Epithelial cell of prostate (primary cell): ENCODE measurements around the gene DTD1.

Source experiments
- DNase-seq: peaks from one replicate; pipeline ENCODE4 v3.0.0-alpha.2; 2011; ENCODE audit warnings: low read depth, low spot score
- H3K27ac ChIP-seq: fragments of 450-650 bp; 2 replicates; pipeline ENCODE4 v1.5.1; 2017; ENCODE audit warnings: mild to moderate bottlenecking

The DTD1 gene

DNA sequence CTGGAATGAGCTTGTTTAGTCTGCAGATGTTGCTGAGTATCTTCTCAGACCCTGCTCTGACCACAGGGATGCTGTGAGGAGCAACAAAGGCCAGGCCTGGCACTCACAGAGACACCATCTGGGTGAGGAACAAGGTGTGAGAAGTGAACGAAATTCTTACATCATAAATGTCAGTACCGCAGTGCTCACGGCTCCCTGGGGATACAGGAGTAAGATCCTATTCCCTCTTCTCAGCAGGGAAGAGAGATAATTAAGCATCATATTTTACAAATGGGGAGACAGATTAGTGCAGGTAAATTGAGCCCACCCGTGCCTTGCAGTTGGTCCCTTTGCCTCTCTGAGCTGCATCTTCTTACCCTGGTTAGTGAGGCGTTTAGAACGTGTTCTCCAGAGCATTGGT, 106.2 kb downstream of the DTD1 start:
- no peak for DNase-seq
- no peak overlapping the region for H3K27ac ChIP-seq

DNA sequence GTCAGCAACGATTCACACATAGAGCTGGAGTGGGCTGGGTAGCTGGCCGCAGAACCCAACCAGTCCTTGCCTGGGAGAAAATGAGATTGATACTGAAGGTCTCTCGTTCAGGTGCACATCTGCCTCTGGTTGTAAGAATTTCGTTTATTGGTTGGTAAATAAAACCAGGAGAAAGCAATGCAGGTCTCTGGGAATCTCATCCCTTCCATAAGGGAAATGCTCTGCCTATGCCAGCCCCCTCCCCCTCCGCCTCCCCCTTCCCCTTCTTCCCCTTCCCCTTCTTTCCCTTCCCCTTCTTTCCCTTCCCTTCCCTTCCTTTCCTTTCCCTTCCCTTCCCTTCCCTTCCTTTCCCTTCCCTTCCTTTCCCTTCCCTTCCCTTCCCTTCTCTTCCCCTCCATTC, 107.3 kb downstream of the DTD1 start:
- no peak for DNase-seq
- H3K27ac ChIP-seq = no peak overlapping the region

DNA sequence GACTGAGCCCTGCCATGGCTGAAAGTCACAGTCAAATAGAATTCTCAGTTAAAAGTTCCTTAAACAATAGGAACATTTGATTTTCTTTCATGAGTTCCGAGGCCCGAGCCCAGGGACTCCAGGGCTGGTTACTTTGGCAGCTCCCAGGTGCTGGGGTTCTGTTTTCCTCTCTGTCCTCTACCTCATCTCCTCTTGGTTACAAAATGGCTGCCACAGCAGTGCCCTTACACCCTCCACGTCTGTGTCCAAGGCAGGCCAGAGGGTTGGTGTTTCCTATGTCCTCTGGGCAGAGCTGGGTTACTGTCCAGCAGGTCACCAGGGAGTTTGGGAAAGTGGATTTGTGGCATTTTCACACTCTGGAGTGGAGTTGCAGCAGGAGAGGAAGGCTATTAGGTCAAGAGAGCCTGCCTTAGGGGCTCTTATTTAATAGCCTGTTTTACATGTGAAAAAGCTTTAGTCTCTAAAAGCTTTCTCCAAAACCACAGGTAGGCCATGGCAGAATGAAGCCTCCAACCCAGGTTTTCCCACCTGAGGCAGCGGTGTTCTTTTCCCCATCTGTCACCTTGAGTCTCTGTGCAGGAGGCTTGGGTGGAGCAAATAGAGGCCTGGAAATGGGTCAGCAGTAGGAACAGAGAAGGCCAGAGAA, 111.0 kb downstream of the DTD1 start:
- DNase-seq = no peak
- H3K27ac ChIP-seq = no peak overlapping the region

DNA sequence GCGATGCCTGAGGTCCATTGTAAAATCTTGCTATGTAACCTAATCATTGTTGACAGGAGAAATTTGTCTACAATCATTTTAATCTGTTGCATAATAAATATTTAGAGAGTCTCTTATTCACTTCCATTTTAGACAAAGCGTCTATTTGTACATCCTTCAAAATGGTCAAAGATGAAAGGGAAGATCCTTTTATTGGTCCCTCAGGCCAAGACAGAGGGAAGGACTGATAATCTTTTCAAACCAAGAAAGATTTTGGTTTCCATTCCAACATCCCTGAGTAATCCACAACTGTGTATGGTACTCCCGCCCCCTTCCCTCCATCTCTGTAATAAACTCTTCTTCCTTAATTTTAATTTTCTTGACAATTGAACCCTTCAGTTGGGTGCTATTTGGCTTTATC, 114.1 kb downstream of the DTD1 start:
- H3K27ac ChIP-seq = no peak overlapping the region
- no peak for DNase-seq

DNA sequence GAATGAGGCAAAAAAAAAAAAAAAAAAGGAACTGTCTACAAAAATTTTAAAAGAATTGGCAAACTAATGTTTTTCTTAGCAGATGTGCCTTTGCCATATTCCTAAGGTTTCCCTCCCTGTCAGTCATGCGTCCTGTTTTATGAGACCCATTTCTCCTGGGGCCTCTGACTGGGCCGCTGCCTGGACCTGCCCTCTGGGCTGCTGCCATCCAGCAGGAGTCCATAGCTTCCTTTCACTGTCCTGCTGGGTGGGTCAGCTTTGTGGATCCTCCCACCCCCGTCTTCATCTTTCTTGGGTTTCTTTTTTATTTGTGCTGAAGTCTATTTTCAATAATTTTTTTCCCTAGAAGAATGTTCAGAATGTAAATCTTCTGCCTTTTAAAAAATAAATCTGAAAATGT, 114.9 kb downstream of the DTD1 start:
- H3K27ac ChIP-seq = no peak overlapping the region
- DNase-seq = no peak

DNA sequence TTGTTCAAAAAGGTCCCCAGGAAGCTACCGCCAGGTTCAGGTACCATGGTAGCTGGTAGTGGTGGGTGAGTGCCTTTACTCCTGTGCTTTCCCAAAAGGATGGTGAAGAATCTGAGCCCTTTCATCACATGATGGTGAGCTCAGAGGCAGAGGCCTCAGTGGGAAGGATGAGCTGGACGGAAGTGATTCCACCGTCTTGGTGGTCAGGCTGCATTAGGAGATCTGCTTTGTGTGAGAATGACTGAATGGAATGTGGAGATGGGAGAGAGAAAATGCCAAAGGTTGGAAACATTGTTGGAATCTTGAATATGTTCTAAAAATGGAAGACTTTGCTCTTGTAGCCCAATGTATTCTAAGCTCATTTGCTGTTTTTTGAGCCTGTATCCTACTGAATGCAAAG, 117.6 kb downstream of the DTD1 start:
- H3K27ac ChIP-seq = no peak overlapping the region
- DNase-seq = no peak

DNA sequence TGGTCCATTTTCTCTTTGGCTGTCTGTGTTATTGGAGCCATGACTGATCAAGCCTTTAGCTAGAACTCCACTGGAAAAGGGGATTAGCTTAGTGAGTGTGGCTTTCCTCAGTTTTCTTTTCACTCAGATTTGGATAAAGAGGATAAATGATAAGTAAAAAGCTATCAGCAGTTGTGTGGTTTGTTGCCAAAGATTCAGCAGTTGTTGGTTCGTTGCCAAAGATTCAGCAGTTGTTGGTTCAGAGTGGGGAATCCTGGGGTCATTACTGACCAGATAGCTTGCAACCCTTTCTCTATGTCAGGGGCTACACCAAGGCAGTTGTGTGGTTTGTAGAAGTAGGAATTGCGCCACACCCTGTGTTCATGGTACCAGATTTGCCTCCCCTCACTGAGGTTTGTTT, 118.1 kb downstream of the DTD1 start:
- DNase-seq = no peak
- no peak overlapping the region for H3K27ac ChIP-seq

DNA sequence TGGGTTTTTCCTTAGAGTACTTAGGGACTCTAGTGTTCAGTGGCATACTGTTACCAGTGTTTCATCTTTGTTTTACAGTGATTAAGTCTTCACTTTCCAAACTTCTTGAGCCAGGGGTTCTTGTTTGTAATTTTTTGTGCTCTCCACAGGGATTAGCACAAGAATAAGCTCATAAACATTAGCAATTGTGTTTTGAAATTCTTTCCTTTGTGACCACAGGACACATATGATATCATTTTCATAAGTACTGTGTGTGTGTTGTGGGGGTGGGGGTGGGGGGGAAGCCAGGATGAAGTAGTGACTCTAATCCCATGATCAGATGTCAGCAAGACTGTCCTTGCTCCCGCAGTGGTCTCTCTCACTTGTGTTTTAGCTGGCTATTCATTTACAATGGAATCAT, 124.3 kb downstream of the DTD1 start:
- H3K27ac ChIP-seq = no peak overlapping the region
- DNase-seq = no peak

DNA sequence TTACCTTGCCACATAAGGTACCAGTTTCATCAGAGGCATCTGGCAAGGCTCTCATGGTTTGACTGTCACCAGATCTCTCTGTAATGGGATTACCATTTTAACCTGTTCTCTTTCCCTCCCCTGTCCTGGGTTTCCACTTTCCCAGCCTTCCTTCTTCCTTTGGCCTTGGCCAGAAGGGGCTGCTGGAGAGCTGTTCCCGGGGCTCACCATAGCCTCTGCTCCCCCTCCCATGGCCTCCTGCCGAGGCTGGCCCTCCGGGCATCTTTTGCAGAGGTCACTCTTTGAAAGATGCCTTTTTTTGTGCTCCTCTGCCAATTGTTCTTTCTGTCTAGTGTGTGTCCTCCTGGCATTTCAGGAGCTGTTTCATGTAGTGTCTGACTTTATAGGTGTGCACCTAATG, 125.0 kb downstream of the DTD1 start:
- H3K27ac ChIP-seq = no peak overlapping the region
- no peak for DNase-seq

DNA sequence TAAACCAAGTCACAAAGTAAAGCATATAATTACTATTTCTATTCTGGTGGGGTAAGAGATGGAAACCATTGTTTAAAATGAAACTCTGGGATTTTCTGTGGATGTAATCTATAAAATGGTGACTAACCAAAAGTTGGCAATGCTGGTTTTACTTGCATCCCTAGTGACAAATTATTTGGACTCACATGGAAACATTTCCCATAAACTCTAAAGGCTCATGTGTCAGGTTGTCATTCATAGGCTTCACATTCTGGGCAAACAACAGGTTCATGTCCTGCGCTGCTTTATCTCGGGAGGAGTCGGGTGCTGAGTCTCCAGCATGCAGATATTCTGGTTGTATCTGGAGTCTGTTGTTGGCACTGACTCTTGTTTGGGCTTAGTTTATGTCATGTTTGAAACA, 127.7 kb downstream of the DTD1 start:
- DNase-seq = no peak
- H3K27ac ChIP-seq = no peak overlapping the region

DNA sequence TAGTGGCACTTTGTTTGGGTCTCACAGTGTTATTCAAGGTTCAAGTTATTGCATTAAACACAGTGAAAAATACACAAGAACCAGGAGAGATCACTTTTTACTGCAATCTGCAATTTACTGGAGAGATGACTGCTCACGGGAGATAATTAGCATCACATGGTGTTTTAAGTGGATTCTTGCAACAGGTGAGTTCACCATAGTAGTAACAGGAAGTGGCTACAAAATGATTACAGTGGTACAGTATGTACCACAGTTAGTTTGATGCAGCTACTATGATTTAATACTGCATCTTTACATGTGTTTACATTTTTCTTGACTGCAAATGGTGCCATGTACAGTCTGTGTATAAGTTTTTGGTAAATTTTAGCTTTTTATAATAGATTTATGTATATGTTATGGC, 129.2 kb downstream of the DTD1 start:
- DNase-seq = no peak
- no peak overlapping the region for H3K27ac ChIP-seq

DNA sequence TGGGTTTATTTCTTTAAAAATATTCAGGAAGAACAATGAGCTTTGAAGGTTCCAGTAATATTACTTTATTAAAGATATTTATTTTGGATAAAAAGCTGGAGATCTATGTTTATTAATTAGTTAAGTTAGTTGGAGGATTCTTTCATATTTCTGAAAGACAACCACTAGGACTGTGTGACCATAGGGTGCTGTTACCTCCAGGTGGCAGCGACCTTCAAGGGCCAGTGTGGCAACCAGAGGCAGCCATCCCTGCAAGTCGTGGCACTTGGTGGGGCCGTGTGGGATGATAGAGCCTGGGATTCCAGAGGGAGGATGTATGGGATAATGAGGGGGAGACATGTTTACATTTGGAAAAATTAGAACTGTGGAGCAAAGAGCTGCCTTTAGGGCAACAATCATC, 130.3 kb downstream of the DTD1 start:
- H3K27ac ChIP-seq = no peak overlapping the region
- no peak for DNase-seq

DNA sequence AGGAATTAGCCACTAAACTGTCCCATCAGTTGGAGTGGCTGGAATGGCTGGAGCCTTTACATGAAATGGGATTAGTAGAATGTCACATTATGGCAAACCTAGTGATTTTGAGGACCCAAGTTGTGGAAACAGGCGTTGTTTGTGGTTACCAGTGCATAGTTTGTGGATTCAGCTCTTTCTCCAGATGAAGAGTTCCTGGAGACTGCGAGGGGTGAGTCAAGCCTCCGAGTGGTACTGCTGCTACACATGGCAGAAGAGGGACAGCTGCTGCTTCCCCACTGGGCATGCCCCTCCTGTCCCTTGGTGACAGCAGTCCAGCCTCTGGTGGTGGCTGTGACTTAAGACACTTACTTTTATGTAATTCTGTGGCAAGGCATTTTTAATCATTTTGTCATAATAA, 131.6 kb downstream of the DTD1 start:
- DNase-seq = no peak
- no peak overlapping the region for H3K27ac ChIP-seq

DNA sequence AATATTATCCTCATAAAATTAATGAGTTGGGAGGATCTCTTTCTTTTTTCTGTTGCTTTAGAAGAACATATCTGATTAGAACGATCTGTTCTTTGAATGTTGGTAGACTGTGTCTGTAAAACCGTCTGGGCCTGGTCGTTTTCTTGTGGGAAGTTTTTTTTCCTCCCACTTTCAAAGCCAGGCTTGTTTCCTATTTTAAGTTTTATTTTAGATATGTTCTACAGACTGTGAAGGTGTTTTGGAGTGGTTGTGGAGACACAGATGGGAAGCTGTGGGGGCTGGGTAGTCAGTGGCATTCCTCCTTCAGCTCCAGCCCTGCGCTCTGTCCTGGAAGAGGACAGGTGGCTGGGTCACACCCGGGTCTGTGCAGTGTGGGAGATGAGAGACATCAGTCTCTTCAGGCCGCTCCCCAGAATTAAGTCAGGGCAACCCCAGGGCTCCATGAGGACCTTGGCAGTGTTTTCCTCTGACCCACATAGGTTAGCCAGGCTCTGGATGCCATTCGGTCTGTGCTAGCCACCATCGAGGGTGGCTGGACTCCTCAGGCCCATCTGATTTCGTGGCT, 133.8 kb downstream of the DTD1 start:
- H3K27ac ChIP-seq = no peak overlapping the region

DNA sequence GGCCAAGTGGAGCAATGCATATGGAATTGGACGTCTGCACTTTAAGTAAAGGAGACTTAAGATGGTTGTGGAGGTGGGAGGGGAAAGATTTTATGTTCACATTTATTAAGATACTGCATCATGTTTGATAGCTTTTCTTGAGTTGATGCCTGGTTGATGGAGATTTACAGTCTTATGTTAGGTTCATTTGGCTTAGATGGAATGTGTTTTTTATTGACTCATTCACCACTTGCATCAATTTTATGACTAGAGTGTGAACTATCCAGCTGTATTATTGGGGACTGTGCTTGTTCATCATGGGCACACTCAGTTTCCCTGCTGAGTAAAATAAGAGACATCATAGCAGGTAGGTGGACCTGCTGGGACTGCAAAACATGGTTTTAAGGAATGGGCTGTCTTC, 134.5 kb downstream of the DTD1 start:
- DNase-seq = no peak
- no peak overlapping the region for H3K27ac ChIP-seq

More for the DNA sequence above, 133.8 kb downstream of the DTD1 start:
- DNase-seq = no peak

DNA sequence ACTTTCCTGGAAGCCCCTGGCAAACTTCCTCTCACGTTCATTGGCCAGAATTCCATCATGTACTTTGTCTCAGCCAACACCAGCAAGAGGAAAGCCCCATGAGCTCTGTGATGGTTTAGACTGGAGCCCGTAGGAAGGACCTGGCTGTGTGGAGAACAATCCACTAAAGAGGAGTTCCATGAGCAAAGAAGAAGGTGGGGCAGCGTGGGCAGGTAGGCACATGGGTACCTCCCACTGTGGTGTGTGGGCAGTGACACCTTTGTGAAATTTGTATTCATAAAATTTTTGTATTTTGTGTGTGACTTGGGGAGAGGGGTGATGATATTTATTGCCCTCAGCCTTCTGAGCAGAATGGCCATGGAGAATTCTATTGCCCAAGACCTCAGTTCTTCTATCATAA, 136.2 kb downstream of the DTD1 start:
- H3K27ac ChIP-seq = no peak overlapping the region
- DNase-seq = no peak

DNA sequence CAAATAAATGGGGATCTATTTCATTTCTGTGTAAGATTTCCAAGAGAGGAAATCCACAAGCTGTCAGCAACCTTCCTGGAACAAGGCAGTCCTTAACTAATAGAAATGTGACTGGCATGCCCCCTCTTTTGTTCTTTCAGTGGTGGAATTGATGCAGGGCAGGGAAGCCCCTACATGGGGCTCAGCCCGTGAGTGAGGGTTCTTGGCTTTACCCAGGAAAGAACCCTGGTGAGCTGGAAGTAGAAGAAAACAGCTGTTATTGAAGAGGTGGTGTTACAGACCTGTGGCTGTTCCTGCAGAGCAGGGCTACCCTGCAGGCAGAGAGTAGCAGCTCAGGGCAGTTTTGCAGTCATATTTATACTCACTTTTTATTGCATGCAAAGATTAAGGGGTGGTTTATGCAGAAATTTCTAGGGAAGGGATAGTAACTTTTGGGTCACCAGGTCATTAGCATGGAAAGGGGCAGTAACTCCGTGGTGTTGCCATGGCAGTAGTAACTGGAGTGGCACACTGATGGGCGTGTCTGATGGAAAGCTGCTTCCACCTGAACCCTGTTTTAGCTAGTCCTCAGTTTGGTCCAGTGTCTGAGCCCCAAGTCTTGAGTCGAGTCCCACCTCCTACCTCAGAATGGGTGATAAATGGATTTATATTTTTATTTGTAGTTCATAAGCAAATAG, 137.1 kb downstream of the DTD1 start:
- H3K27ac ChIP-seq = no peak overlapping the region
- DNase-seq = no peak

DNA sequence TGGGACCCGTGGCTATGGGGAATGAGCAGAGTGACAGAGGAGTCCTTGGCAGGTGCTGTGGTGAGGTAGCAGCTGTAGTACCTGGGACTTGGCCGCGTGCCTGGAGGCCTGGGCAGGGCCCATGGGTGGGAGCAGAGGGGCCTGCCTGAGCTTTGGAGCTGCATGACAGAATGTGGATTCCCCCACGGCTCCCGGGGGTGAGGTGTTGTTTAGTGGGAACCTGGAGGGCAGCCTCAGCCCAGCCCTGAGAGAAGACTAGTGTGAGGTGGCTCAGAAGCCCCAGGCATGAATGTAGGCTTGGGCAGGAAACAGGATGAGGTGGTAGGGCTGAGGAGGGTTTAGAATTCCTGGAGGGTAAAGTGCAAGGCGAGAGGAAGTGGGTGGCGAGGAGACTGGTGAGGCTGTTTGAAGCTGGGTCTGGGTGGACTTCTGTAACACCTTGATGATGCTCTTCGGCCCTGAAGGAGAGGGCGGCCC, 139.2 kb downstream of the DTD1 start:
- H3K27ac ChIP-seq = no peak overlapping the region
- DNase-seq = no peak

DNA sequence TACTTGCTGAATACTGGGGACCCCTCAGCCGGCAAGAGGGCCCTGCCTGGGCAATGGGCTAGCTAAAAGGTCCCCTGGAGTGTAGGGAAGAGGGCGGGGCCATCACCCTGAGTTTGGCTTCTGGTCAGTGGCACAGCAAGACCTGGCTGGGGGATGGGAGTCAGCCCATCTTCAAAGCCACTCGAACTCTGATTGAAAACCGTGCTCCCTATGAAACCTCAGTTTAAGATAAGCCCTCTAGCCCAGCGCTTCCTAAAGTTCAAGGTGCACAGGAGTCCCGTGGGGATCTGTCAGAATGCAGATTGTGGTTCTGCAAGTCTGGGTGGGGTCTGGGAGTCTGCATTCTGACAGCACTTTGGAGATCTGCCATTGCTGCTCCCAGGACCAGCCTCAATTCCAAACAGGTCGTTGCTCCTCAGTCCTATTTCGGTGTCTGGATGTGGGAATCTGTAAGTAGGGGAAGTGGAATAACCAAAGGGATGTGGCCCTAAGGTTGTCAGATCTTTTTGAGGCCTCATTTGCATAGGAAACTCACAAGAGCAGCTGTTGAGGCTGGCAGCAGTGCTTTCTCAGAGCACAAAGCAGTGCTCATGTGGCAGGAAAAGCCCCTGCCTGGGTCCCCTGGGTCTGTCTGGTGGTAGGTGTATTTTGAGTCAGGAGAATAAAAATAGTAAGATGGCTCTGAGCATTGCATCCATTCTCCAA, 140.5 kb downstream of the DTD1 start:
- H3K27ac ChIP-seq = no peak overlapping the region
- DNase-seq = no peak

DNA sequence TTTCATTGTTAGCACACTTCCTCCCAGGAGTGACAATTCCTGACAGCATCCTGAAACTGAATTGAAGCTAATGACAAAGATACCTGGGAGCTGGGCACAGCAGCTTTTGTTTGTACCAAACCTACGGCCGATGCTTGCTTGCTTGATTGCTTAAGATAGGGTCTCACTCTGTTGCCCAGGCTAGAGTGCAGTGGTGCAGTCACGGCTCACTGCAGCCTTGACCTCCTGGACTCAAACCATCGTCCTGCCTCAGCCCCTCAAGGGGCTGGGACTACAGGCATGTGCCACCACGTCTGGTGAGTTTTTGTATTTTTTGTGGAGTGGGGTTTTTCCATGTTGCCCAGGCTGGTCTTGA, 141.0 kb downstream of the DTD1 start:
- no peak for DNase-seq
- H3K27ac ChIP-seq = no peak overlapping the region

DNA sequence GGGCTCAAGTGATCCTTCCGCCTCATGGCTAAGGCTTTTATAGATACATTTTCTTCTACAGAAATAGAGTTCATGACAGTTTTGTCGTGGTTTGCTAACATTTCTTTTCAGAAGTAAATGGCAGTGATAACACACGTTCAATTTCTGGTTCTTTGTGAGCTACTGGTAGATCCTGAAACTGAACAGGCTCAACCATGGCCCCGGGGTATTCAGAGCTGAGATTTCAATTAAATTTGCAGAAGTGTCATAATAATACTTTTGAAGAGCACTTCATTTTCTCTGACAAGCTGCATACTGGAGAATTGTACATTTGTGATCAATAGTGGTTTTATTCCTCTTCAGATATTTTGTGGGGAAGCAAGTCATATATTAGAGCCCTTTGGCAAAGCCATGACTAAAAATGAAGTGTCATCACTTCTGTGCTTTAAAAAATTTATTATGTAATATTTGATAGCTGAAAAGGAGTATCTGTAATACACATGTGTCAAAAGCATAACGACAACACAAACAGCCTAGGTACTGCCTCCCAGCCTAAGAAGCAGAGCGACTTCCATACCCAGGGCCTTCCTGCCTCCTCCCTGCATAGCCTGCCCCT, 141.5 kb downstream of the DTD1 start:
- DNase-seq = no peak
- H3K27ac ChIP-seq = no peak overlapping the region
